Transverse colon (tissue), 3 donors: ENCODE results near the gene RAC2.

Source experiments
- CTCF ChIP-seq, 5 experiments: fragments of 200-600 bp in 3 of 5; fragments of 450-650 bp in 2 of 5; sonication (generic) in 3 of 5; IDR thresholded peaks; 1 replicate in 2 of 5; 2 replicates in 3 of 5; pipeline ENCODE4 v1.5.1; 2016 to 2017; ENCODE audit warnings: antibody characterized with exemption in 5 of 5, inconsistent platforms in 3 of 5, mild to moderate bottlenecking in 2 of 5, moderate library complexity in 1 of 5
- EP300 ChIP-seq: sonication (generic); formaldehyde crosslinking; IDR thresholded peaks from one replicate; pipeline ENCODE4 v1.6.1; 2017; ENCODE audit warnings: antibody characterized with exemption, low read depth
- POLR2A ChIP-seq: fragments of 450-650 bp; IDR thresholded peaks from one replicate; pipeline ENCODE4 v1.6.1; 2016; ENCODE audit warnings: antibody characterized with exemption, mild to moderate bottlenecking, moderate library complexity

- no peak for TF ChIP-seq CTCF (IDR thresholded peaks at IDR 0.05)
- no peak for TF ChIP-seq EP300
- no peak for TF ChIP-seq POLR2A
These were observed 33.3 kb upstream of the RAC2 start for GRCh38 chr22:37277384-37277783.
